ENCODE measurements around the gene RNF113B.

The RNF113B gene

DNA sequence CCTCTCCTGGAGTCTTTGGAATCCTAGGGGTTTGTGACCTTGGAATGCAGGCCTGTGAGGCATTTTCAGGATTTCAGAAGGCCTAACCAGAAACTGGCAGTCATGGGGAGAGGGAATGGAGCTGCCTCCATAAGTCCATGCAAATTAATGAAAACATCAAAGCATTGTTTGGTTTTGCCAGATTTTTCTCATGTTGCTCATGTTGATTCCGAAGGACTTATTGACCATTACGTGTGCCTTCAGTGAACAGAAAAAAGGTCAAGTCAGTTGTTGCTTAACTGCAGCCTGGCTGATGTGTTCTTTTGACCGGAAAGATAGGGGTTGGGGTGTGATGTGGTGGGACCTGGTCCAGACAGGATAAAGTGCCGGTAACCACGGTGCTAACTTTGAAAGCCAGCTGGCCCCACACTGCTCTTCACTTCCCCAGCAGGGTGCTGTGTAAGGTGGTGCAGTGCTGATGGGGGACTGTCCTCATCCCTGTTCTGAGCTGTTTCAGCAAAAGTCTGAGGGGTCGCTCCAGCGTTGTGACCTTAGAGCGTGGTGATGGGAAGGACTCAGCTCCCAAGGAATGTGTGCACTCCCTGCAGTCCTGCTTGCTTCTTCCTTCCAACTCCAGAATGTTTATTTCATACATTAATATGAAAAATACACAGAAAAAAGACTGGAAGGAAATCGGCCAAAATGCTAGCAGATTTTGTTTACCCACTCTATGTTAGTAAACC is 3.5 kb downstream of the RNF113B start:
- no peak for DNase-seq

DNA sequence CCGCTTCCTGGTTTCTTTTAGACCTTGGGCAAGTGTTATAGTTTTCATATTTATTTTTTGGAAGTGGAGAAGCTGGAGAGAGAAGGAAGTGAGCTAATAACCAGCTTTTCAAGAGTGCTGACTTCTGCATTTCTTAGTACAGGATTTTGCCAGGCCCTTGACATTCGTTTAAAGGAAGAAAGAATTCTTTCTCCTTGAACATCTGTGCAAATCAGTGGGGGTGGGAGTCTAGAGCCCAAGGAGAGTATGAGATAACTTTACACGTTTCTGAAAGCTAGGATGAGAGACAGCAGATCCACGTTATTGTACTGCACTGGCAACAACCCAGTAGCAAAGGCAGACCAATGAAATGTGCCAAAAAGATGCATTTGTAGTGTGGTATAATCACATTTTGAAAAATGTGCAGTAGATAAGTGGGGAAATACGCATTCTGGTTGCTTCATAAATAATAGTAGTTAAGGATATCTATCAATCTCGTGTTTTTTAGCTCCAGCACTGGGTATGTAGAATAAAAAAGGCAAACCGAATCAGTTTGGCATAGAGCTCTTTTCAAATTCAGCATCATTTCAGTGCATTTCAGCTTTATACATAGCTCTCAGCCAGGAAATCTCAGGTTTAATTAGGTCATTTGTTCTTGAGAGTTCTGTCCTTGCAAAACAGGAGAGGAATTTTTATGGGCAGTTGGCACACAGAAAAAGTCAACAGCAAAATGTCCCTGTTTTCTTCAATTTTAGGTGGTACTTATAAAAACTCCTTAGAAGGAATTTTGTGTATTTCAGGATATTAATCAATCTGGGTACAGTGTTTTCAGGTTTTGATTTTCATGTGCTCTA is 4.3 kb downstream of the RNF113B start:
- no peak for DNase-seq

DNA sequence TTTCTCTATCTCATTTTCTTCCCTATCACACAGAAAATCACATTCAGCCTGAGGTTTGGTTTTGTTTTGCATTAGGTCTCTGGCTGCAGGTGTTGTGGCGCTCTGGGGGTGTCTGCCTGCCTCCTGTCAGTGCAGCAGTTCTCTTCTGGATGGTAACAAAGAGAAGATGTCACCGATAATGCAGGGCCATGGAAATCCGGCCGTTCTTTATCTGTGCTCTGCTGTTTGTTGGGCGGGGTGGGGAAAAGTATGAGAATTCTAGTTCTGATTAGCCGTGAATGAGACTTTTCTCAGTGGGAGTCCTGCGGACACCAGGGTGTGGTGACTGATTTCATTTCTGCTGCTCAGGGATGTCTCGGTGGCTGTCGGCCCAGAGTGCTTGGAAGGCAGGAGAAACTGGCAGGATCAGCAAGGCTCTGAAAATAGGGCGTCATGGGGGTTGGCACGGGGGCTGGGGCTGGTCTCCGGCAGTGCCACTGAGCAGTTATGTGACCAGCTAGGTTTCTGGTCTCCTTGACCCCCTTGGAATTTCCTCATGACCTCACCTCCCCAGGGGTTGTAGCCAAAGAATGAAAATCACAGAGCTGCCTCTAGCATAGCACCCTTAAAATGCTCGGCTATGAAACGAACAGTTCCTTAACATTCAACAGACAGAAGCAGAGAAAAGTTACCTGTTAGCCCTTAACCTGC is 5.0 kb downstream of the RNF113B start:
- no peak for DNase-seq

DNA sequence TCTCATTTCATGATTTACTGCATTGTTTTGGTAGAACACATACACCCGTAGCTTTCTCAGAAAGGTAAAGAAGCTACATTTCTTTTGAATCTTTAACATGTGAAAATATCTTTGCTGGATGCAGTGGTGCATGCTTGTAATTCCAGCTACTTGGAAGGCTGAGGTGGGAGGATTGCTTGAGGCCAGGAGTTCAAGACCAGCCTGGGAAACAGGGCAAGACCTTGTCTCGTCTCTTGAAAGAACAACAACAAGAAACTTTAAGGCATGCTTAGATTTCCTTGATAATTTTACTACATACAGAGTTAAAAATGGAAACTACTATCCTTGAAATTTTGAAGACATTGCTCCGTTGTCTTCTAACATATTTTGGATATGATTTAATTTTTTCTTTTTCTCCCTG is 7.7 kb downstream of the RNF113B start:
- DNase-seq, result no peak

DNA sequence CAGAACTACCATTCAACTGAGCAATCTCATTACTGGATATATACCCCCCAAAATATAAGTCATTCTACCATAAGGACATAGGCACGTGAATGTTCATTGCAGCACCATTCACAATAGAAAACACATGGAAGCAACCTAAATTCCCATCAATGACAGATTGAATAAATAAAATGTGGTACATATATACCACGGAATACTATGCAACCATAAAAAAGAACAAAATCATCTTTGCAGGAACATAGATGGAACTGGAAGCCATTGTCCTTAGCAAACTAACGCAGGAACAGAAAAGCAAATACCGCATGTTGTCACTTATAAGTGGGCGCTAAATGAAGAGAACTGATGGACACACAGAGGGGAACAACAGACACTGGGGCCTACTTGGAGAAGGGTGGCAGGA is 14.1 kb downstream of the RNF113B start:
- DNase-seq, result no peak

DNA sequence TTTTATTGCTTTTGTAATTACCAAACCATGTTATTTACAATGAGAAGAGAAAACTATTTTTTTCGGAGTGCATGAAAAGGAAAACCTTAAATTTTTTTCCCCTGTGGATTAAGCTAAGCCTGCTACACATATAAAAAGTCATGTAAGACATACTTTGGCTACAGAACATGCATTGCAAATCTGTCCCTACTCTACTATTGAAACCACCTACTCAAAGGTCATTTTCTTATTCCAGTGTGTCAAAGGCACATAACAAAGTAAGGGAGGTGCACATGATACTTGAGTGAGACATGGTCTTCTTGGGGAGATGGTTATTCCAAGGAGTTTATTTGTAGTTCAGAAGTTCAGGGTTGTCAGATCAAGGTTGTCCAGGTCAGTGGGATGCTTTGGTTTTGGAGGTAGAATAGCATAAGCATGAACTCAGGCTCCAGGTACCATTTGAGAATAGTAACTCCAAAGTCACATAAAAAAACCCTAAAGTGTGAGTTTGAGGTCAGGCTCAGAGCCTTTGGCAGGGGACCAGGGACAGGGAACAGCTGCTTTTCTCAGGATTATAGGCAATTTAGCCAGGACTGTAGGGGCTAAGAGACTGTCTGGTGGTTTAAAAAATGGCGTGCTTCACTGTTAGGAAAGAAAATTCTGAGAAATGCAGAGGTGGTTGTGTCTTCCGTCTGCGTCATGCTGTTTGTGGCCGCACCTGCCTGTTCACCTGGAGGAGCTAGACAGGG is 18.7 kb downstream of the RNF113B start:
- DNase-seq, result no peak

DNA sequence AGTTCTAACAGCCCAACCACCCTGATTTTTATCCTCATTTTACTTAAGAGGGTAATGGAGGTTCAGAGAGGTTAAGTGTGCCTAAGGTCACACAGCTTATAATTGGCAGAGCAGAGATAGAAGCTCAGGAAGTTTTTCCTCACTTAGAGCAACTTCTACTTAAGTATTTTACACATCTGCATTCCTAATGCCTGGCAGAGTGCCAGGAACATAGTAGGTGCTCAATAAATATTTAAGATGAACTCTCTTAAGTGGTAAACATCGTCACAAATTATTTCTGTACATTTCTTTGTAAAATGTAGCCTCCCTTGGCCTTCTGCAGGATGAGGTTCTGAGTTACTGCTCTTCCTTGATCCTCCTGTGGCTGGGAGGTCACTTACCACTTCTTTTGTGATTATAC is 19.5 kb downstream of the RNF113B start:
- DNase-seq, result no peak

DNA sequence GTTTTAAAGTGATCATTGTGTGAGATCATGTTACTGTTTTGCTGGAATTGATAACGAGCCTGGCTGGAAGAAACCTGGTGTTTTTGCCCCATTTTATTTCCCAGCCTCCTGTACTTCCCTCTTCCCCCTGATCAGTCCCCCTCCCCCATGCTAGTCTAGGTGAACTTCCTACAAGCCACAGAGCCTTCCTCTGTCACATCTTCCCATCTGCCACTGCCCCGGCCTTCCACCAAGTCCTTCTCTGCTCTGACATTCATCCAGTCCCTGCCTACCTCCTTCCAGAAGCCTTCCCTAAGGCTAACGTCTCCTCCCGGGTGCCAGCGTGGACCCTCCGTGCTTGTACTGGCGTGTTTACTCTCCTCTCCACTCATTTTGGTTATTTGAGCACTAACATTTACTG is 19.9 kb downstream of the RNF113B start:
- DNase-seq, result no peak

DNA sequence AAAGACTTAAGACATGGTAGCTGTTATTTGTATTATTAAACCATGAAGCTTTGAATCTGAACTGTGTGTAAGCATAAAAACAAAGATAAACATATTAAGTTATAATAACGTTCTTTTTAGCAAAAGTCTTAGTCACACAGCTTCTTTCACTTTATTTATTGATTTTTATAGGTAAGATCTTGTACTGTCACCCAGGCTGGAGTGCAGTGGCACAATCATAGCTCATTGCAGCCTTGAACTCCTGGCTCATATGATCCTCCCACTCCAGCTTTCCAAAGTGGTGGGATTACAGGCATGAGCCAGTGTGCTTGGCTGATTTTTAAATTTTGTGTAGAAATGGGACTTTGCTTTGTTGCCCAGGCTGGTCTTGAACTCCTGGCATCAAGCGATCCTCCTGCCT is 20.8 kb downstream of the RNF113B start:
- DNase-seq, result no peak

DNA sequence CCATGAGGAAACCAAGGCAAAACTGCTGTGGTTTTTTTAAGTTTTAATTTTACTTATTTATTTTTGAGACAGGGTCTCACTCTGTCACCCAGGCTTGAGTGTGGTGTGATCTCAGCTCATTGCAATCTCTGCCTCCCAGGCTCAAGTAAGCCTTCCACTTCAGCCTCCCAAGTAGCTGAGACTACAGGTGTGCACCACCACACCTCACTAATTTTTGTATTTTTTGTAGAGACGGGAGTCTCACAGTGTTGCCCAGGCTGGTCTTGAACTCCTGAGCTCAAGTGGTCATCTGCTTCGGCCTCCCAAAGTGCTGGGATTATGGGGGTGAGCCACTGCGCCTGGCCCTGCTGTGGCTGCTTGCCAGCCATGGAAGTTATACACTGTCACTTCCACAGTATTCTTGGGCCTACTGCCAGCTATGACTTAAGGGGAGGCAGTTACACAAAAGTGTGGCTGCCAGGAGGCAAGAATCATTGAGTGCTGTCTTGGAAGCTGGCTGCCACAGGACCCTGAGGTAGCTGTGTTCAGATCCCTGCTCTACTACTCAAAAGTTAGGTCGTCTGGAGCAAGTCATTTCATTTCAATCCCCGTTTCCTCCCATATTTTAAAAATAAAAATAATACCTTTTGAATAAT is 21.5 kb downstream of the RNF113B start:
- DNase-seq, result no peak

DNA sequence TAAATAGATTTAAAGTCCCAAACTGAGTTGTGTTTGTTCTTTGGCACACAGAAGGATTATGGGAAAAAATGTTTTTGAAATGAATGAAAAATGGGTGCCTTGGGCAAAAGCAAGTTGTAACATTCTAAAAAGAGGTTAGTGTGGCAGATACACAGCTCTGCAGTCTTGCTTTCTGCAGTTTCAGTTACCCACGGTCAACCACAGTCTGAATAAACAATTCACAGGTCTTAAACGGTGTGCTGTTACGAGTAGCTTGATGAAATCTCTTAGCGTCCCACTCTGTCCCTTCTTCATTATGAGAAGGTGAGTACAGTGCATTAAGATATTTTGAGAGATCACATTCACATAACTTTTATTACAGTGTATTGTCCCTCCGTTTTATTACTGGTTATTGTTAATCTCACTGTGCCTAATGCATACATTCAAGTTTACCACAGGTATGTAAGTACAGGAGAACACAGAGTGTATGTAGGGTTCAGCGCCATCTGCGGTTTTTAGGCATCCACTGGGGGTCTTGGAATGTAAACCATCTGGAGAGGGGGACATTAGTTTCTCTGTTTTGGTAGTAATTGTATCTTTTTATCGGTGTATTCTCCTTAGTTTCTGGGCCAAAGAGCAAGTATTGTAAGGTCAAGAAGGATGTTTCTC is 26.1 kb downstream of the RNF113B start:
- DNase-seq, result no peak

DNA sequence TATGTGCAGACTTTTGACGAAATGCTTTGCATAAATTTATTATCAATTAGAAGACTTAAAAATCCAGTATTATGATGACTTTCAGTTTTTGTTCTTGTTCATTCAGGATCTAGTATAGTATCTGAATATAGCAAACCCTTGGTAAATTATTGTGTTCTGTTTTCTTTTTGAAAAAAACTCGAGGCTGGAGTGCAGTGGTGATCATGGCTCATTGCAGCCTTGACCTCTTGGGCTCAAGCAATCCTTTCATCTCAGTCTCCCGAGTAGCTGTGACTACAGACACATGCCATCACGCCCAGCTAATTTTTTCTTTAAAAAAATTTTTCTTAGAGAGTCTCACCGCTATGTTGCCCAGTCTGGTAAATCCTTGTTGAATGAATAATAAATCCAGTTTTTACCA is 29.5 kb downstream of the RNF113B start:
- DNase-seq, result no peak

DNA sequence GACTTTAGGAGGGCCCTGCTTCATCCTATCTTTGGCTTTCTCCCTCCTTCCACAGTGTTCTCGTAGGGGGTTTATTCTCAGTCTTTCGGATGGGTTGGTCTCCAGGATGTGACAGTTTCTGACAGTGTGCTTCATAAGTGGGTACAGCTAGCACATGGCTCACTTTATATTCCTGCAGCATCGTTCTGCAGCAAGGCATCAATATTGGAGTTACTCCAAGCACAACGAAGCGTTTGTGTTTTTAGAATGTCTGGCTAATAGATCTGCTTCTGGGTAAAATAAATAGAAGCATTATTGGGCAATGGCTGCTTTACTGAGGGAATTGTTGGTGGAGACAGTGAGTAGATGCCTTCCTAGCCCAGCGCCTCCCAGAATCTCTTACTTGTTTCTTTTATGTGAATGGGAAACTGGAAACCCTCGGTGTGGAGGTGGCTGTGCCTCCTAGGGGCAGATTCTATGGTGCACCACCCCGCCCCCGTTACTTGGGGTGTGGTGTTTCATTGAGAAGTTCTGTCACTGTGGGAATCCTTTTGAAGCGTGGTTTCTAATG is 32.2 kb downstream of the RNF113B start:
- DNase-seq, result no peak

DNA sequence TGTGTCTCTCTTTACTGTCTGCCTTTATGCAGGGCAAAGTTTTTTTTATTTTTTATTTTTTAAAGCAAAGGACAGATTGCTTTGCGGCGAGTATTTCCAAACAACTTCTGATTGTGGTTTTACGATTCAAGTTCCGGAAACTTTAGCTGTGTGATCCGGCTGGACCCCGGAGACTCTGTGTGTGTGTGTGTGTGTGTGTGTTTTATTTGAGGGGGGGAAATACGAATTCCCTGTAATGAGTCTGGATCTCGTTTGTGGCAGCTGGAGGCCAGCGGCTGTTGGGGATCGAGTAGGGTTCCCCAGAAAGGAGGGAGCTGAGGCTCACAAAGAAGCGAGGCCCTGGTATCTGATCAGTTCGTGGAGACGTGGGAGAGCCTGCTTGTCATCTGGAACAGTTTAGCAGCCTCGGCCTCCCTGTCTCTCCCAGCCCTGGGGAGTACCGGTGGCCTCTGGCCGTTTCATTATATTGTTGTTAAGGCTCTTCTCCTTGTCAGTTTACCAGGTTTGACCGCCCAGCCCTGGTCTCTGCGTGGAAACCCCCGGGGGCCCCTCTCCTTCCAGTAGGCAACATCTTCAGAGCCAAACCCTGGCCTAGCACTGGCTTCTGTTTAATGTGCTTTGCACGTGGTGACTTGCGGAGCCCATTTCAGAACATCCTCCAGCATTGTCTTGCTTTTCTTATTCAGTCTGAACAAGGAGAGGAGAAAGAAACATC is 32.9 kb downstream of the RNF113B start:
- no peak for DNase-seq

DNA sequence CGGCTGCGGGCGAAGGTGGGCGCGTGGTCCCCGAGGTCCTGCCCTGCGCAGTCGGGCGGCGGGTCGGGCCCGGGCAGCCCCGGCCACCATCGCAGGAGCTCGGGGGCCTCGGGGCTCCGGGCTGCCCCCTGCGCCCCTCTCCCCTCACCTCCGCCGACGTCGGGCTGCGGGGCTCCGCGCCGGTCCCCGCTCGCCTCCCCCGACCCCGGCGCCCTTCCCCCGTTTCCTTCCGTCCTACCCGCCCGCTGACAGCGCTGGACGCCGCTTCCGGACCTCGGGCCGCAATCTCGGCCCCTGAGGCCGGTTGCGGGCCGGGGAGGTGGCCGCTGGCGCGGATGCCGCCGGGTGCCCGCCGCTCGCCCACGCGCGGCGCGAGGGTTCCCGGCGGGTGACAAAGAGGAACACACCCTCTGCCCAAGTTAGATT is 33.5 kb downstream of the RNF113B start:
- DNase-seq, result no peak

DNA sequence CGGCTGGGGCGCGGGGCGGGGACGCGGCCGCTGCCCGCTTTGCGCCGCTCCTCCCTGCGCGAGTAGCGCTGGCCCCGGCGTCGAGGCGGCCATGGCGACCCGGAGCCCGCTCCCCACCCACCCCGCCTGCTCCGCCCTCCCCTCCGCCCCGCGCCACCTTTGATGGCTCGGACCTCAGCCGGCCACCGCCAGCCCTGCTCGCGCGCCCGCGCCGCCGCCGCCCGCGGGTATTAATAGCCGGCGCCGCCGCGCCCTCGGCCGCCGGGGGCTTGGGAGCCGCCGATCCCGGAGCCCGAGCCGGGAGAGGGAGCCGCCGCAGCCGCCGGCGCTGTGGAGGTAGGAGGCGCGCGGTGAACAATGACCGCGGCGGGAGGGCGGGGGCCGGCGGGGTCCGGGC is 33.9 kb downstream of the RNF113B start:
- DNase-seq, result no peak

DNA sequence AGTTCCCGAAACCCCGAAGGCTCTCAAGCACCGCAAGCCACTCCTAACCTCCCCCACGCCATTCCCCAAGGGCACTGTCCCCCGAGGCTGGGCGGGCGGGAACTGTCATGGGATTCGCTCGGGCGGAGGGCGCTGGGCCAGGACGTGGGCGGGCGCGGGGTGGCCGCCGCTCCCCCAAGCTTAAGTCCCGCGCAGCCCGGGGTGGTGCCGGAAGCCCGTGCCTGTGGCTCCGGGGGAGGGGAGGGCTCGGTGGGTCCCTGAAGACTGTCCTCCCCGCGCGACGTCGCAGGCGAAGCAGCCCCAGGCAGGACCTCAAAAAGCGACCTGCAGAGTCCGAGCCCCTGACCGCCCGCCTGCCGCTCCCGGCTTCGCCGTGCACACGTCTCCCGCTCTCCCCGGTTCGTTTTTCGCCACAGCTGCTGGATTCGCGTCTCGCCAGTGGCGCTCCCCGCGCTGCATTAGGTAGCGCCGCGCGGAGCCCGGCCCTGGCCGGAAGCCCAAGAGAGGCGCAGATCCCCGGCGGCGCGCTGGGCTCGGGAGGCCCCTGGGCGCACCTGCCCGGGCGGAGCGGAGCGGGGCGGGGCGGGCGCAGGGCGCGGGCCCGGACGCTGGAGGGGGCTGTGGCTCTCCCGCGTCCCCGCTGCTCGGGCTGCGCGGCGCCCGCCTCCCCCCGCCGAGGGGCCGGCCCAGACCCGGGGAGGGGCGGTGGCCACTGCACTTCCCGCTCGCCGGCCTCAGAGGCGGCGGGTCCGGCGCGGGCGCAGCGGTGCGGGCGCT is 34.5 kb downstream of the RNF113B start, which contains the start of gene FARP1:
FARP1 (plus strand) TSS at position 715 of the 777 bp plus-strand sequence. CDS start 70,149 bp downstream, outside the sequence.
- no peak for DNase-seq

DNA sequence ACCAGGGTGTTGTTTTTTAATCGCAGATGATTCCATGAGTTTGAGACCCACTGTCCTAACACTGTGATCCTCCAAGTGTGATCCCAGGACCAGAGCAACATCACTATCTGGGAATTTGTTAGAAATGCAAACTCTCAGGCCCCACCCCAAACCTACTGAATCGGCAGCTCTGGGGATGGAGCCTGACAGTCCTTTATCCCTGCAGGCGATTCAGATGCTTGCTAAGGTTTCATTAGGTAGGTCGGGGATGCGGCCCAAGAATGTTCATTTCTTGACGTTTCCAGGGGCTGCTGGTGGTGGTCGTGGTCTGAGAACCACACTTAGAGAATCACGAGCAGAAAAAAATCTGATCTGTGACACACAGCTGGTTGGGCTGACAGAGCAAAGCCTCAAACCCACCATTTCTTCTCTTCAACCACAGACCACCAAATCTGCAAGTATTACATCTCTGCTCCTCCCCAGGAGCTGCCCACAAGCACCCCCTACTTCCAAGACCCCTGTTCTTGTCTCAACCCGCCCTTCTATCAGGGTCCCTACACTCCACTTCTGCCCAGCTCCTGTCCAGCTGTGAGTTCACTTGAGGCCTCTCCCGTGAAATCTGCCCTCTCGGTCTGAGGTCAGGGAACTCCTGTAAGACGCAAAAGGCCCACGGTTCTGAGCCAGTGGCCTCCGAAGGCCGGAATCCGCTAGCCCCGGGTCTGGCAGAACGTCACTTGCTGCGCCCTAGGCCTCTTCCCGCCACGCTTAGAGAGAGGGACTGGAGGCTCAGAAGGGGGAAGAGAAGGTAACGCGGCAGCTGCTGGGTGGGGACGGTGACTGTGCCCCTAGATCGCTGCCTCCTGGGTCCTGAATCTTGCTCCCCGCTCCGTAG is 35.3 kb downstream of the RNF113B start:
- DNase-seq, result no peak

DNA sequence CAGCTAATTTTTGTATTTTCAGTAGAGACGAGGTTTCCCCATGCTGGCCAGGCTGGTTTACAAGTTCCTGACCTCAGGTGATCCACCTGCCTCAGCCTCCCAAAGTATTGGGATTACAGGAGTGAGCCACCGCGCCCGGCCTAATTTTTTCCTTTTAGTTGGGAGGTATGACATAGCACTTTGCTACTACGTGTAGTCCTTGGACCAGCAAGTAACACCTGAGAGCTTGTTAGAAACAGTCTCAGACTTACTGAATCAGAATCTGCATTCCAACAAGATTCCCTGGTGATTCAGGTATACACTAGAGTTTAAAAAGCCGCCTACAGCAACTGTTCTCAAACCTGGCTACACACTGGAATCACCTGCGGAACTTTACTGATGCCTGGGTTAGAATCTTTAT is 36.0 kb downstream of the RNF113B start:
- no peak for DNase-seq

Measured in CD4-positive, alpha-beta T cell treated with Interleukin-17A for 1 hour (primary cell).